GM18507 (cell line): ENCODE results near the gene SAMD4A.
A peak's percentile ranks its signal among the peaks of the same experiment; 100 is the strongest.

Source experiments
- DNase-seq: peaks from one replicate; pipeline ENCODE4 v3.0.0; 2011; ENCODE audit warnings: low read depth; ENCODE audit not compliant: insufficient read length; ENCODE audit errors: extremely low spot score
- FAIRE-seq: peaks from 2 replicates; lab custom pipeline; 2011; peaks lifted over from hg19 to GRCh38; lab: Jason Lieb, UNC

SAMD4A gene

DNA sequence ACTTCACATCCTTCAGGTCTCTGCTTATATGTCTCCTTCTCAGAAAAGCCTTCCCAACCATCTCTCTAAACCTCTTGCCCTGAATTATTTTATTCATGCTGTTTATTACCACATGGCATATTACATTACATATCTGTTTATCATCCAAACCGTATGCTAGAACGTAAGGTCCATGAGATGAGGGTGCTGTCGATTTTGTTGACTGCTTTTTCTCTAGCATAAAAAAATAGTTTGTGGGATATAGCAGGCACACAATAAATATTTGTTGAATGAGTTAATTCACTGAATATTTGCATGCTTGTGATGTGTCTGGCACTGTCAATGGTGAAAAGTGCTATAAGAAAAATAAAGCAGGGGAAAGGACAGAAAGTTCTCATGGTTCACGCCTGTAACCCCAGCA lies 22.9 kb downstream of the SAMD4A start:
- DNase-seq (no peak), FAIRE-seq (no peak)

DNA sequence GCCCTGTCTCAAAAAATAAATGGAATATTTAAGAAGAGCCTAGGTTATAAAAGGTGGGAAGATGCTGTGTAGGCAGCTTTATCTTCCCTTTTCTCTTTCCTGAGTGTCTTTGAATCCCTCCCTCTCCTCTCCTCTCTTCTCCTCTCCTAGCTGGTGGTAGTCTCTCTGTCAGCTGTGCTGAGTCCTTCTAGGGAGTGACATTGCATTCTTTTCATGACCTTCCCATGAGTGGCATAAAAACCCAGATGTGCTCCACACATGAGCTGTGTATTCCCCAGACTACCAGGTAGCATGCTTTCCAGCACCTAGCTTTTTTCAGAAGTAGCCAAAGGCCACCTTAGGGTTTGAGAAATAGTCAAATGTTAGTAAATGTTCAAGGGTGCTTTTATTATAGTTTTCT lies 23.6 kb downstream of the SAMD4A start:
- DNase-seq, result no peak
- FAIRE-seq, result no peak

DNA sequence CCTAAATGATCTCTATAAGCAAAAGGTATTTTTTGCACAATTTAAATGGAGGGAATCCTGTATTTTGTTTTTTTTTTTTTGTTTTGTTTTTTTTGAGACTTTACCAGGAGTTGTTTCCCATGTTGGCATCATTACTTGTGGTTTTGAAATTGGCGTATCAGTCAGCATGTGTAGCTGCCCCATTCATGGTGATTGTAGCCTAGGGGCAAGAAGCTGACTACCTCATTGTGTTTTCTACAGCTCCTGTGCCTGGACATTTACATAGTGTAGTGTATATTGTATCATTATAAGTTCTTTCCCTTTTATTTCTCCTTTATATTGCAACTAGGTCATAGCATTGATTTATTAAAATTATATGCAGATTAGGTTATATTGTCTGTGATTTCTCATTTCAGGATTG lies 24.5 kb downstream of the SAMD4A start:
- no peak for FAIRE-seq

DNA sequence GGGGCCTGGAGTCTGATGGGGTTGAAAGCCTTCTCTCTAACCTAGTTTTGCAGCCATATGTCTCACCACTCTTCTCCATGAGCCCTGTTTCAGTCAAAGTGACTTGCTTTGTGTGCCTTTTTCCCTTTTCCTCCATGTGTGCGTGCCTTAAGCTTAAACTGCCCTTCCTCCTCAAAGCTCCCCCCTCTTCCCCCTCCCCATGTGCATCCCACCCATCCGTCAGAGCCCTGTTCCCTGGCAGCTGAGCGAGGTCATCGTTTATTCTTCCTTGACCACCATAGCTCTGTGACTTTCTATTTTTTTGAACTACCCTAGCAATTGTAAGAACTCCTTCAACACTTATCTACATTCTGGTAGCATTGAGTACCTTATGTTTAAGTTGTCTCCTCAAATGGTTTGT lies 24.9 kb downstream of the SAMD4A start:
- FAIRE-seq (no peak), DNase-seq (no peak)

More for the DNA sequence above, 24.5 kb downstream of the SAMD4A start:
- DNase-seq, result no peak

DNA sequence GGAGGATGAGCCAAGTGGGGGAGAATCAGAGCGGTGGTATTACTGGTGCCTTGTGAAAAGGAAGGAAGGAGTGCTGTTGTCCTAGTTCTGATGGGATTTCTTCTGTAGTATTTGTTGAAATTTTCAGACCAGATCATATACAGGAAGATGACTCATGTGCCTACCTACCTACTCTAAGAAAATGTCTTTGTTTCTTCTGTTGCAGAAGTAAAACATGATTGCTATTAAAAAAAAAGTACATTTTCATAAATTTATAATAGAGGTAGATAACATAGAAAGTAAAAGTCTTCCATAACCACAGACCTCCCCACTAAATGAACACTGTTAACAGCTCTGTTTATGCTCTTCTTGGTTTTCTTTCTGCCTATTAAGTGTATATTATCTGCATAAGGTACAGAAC lies 26.9 kb downstream of the SAMD4A start:
- FAIRE-seq, result no peak

DNA sequence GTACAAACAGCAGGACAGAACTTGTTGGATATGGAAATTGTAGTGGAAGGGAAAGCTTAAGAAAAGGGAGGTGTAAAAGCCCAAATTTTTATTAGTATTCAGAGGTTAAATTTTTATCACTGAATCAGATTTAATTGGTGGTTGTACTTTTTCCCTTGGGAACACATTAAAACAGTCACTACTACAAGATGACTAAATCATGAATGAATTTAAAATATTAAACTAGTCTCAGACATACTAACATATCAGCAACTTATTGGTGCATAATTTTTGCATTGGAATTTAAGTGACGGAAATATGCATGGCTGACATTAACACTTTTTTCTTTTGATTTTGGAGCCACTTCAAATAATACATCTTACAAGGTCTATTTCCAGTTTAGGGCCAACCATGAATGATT lies 27.6 kb downstream of the SAMD4A start:
- FAIRE-seq, result no peak
- no peak for DNase-seq

More for the DNA sequence above, 26.9 kb downstream of the SAMD4A start:
- DNase-seq, result no peak

DNA sequence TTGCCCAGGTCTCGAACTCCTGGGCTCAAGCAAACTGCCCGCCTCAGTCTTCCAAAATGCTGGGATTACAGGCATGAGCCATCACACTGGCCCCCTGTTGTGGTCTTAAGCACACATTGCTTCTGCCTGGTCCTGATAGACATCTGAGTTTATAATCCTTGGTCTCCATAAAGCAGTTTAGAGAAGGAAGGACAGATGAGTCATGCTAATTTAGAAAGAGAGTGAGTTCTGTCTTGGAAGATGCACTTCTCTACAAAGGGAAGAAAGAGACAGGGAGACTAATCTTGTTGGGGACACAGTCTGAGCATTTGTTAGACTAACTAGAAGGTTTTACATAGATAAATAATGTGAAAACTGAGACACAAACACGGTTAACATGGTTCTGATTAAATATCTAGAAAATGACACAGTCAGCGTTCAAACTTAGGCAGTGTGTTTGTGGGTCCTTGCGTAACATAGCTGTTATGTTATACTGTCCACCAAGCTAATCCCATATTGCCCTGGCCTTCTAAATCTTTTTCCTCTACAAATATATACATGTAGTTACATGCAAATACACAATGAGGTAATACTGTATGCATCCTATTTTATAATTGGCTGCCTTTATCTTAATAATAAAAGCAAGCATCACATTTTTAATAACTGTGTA lies 31.0 kb downstream of the SAMD4A start:
- DNase-seq (no peak), FAIRE-seq (no peak)

DNA sequence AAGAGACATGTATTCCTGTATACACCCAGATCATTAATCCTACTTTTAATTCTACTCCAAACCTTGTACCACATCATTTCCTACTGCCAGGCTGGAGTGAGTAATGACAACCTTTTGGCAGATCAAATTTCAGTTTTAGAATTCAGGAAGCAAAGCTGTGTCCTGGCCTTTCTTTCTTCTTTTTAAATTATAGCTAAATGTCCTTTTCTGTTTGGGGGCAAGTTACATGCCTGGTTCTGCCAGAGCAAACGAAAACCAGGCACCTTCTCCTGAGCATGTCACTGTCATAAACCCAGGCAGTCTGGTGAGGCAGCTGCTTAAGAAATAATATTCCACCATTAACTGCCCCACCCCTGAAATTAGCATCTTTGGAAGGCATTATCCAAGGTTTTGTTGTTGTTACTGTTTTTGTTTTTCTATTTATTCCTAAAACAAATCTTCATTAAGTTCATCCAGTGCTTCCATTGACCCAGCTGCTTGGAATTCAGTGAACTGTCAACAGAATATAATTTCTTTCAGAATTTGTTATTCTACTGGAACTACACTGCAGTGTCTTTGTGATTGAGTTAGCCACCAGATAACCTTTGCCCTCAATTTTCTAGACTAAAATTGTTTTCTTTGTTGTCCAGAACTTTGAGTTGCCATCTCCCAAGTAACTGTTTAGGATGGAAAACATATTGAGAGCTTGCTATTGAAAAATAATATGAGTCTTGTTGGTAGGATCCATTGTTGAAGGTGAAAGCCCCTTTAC lies 33.2 kb downstream of the SAMD4A start:
- DNase-seq, result no peak

DNA sequence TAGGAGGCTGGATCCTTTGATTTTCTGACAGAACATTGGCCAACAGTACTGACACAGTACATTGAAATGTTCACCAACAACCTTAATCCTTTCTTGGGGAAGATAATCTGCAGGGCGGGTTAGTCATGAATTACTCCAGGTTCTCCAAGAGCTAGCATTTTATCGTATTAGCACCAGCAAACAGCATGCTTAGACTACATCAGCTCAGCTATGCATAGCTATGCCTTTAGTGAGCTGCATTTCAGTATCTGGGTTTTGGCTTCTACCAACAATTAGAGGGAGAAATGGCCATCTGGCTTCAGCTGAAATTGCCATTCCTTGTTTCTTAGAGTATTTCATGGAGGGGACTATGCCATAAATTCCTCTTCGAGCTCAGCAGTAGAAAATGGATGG lies 33.8 kb downstream of the SAMD4A start:
- no peak for DNase-seq
- no peak for FAIRE-seq

More for the DNA sequence above, 33.2 kb downstream of the SAMD4A start:
- FAIRE-seq, result no peak

DNA sequence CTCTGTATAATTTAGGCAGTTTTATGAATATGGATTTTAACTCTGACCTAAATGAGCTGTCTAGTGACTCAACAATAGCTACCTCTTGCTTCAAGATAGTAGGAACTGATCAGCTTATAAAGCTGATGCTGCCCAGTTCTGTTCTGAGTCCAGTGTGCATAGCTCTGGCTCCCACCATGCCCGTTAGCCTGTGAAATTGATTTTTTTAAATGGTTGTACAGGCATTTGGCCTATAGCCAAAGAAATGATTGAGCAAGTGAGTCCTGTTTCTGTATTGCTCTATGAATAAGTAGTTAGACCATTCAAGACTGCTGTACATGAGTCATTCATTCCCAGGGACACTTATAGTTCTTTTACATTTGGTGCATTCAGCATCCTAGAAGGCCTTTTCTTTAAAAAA lies 36.4 kb downstream of the SAMD4A start:
- DNase-seq (no peak), FAIRE-seq (no peak)

DNA sequence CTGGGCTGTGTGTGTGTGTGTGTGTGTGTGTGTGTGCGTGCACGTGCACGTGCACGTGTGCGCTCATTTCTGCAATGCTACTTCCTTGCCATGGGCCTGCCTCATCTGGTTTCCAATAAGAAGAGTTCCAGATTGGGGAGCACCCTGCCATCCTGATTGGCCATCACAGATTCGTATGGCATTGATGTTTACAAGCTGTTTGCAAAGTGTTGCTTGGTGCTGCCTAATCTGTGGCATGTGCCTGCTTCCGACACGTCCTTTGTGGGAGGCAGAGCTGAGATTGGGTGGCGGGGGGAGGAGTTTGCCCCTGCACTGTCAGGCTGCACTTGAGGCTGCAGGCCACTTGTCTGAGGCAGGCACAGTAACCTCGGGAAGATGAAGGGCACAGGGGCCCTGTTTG lies 39.2 kb downstream of the SAMD4A start:
- no peak for FAIRE-seq
- no peak for DNase-seq

DNA sequence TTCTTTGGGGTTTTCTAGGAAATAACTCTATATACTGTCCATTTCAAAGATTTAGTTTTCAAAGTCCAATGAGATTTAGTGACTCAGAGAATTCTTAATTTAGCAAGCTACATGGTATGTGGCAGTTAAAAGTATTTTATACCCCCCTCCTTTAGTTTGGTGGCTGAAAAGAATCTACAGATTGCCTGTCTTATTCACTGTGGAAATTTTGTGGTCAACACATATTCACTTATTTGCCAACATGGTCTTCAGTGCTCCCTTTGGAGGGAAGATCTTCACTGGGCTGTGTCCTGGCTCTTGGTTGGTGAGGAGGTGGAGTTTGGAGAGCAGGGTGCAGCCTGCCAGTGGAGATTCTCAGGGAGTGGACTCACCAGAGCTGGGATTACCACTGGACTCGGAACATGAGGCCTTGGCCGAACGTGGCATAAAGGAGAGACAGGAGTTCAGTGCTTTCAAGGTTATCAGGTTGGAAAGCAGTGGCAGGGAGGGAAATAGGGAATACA lies 39.8 kb downstream of the SAMD4A start:
- DNase-seq (no peak), FAIRE-seq (no peak)

DNA sequence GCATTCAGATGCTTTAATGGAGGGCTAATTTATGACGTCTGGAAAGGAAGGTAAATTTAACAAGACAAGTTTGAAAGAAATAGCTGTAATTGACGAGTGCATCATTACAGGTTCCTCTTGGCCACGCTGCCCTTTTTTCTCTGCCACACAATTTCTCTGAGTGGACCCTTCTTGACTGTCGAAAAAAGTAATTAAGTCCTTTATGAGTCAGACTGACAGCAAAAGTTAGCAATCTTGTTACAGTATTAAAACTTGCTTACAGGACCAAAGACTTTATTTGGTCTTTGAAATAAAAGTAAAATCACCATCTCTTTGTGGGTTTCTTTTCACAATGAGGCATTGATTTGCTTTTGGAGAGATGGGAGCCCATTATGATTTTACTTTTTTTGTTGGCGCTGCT lies 42.6 kb downstream of the SAMD4A start:
- FAIRE-seq, result no peak
- DNase-seq, result no peak

DNA sequence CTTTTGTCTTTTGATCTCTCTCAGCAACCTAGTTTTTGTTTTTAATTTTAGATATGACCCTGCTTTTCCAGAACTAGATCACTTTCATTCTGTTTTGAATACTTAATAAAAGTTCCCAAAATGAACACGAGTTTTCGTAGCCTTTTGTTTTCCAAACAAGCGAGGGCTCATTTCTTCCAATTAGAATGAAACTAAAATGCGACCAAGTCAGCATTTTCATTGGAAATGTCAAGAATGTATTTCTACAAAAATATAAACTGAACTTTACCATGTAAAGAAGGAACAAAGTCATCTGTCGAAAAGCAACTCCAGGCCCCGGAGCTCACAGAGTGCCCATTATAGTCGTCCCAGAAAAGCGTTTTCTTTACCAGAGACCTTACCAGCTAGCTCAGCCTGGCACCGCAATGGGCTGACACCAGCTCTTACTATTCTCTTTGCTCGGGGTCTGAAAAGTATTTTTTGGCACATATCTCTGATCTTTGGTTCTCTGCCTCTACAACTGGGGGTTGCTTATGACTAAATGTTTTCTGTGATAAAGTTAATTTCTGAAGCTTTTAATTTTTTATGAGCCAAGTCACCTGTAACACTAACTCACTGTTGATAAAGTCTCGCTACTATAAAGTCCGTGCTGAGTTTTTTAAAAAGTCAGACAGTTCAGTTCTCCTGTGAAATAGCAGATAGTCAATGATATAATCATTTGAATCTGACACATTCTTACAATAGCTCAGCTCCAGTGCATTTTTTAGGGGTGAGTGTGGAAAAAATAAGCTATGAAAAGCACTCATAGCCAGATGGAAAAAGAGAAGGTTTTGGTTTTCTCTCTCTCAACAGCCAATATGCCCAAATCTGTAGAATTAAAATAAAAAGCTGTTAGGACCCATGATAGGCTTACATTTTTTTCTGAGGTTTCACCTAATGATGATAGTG lies 43.4 kb downstream of the SAMD4A start:
- DNase-seq, result no peak
- FAIRE-seq, result no peak

DNA sequence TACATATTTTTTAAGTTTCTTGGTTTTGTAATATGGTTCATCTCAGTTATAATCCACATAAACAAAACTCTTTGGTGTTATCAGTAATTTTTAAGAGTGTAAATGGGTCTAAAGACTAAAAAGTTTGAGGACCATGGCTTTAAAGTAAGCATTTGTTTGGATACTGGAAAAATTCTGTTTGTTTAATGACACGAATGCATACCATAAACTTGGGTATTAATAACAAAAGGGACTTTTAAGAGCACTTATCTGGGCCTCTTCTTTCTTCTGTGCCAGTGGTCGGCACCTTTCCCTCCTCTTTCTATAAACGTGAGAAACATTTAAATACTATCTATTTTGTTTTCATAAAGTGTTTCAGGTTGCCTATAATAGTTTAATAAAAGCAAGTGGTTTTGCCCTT lies 47.4 kb downstream of the SAMD4A start:
- DNase-seq, result no peak
- no peak for FAIRE-seq

DNA sequence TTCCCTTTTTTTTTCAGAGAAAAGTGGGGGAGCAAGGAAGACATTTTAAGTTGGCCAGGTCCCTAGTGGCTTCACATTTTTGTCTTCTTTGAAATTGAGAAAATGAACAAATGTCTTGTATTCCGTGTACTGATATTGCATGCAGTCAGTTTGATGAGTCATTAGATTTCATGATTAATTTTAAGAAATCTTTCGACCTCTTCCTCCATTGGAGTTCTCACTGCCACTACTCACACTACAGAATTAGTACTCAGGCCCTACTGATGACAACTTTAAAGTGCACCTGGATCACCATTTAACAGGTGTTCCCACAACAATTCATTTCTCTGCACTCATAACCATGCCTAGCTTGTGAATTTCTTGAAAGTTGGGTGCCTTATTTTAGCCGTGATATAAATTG lies 50.5 kb downstream of the SAMD4A start:
- FAIRE-seq (no peak), DNase-seq (no peak)

DNA sequence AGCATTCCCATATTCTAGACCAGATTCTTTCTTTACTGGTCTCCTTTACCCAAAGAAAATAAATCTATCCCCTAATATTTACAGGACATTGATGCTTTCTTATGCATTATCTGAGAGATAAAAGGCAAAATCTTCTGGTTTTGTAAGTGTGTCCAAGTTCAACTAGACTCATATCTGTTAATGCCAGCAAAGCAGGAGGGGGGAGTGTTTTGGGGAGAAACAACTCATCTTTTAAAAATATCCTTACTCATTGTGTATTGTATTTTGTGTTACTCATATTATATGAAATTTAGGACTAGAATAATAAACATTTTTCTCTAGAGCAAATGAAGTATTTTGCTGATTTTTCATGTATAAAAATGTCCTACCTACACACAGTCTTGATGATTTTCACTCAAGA lies 54.8 kb downstream of the SAMD4A start:
- FAIRE-seq, result no peak

DNA sequence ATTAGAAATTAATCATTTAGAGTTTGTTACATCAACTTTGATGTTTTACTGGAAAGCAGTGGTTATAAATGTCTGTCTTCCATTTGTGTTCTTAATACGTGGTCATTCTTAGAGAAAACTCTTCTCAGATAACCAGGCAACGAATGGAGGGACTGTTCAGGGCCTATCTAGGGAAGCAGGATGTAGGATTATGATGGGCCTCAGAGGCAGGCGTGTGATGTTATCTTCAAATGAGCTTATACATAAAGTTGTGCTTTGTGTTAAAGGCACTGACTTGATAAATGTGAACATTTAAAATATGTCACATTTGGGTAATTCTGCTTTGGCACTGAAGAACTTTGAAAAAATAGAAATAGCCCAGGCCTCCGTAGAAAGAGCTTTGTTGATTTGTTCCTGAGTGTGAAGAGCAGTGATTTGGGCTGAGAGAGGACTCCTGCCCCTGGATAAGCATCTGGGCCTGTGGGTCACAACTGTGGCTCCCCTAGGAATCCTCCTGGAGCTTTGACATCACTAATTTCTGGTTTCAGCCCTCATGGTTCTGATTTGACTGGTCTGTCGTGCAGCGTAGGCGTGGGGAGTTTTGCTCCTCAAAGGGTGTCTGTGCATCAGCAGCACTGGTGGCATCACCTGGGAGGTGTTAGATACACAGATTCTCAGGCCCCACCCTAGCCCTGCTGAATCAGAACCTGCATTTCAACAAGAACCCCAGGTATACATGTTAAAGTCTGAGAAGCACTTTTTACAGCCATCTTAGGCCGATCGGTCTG lies 55.4 kb downstream of the SAMD4A start:
- FAIRE-seq (peak; percentile 93), DNase-seq (peak; percentile 39)

More for the DNA sequence above, 54.8 kb downstream of the SAMD4A start:
- DNase-seq, result no peak

DNA sequence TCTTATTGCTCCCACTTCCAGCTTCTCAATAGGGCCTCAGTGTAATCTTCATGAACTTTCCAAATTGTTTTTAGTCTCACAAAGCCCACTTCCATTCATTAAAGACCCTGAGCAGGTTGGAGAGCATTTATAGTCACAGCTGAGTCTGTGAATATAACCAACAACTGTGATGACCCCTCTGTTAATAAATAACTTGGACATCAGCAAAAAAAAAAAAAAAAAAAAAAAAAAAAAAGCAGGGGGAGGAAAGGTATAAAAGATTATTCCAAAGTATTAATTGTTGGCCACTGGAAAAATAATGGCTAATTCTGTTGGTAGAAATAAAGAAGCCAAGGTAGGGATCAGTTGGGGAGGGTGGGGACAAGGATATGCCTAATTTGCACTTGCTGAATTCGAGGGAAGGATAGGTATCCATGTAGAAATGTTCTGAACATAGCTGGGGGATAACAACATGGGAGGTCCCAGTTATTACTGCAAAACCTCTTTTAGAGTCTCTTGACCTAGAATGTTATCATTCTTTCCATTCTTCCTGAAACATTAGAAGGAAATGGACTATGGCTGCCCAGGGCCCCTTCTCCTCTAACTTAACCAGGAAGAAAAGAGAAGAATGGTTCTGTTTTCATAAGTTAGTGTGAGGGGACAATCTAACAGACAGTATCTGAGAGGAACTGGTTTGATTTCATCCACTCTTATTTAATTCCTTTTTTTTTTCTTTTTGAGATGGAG lies 56.5 kb downstream of the SAMD4A start:
- no peak for FAIRE-seq
- DNase-seq, result no peak
